ENCODE measurements around the gene AKIRIN2. TPM values are rescaled to one million over a fixed set of nuclear protein-coding genes. Genes with fewer than 3 reads are reported as not detected.

AKIRIN2 gene
- total and polyA plus RNA-seq, 10 of the 15 experiments (the other 5 are each of a cell fraction or from before 2014, with no cell fraction given): 12.7 to 82.2 (median 42.6) TPM

DNA sequence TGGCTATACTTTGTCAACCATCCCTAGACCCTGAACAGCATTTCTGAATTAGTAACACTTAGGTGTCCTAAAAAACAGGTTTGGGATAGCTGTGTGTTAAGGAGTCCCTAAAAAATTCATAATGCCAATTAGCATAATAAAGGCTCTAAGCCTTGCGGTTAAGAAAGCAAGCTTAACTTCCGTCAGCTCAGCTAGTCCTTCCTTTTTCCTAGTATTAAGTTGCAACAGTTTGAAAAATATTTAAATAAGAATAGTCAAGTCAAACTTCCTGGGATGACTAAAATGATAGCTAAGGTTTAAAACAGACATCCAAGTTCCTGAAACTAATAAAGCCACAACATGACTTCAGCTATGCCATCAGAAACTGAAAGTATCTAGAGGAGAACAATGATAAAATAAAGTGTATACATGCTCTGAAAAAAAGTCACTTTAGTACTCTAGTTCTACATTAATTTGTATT is 3.5 kb downstream of the AKIRIN2 start:
- H3K9ac ChIP-seq (ENCODE audit: control insufficient read depth, insufficient read depth, low read length): peak overlapping the region; percentile 98
- H3K36me3 ChIP-seq (ENCODE audit: control insufficient read depth in 2 of 2, insufficient read depth in 2 of 2, low read length in 1 of 2): peaks cover 0 to 6% of the 10 kb centered on the region in 2 experiments; a peak in 2 of 4 replicates
- TF ChIP-seq, protein P1, sequence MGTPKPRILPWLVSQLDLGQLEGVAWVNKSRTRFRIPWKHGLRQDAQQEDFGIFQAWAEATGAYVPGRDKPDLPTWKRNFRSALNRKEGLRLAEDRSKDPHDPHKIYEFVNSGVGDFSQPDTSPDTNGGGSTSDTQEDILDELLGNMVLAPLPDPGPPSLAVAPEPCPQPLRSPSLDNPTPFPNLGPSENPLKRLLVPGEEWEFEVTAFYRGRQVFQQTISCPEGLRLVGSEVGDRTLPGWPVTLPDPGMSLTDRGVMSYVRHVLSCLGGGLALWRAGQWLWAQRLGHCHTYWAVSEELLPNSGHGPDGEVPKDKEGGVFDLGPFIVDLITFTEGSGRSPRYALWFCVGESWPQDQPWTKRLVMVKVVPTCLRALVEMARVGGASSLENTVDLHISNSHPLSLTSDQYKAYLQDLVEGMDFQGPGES (IDR thresholded peaks at IDR 0.05): no peak
- TF ChIP-seq PML (IDR thresholded peaks at IDR 0.05; ENCODE audit: low read length): no peak
- TF ChIP-seq, protein P2, sequence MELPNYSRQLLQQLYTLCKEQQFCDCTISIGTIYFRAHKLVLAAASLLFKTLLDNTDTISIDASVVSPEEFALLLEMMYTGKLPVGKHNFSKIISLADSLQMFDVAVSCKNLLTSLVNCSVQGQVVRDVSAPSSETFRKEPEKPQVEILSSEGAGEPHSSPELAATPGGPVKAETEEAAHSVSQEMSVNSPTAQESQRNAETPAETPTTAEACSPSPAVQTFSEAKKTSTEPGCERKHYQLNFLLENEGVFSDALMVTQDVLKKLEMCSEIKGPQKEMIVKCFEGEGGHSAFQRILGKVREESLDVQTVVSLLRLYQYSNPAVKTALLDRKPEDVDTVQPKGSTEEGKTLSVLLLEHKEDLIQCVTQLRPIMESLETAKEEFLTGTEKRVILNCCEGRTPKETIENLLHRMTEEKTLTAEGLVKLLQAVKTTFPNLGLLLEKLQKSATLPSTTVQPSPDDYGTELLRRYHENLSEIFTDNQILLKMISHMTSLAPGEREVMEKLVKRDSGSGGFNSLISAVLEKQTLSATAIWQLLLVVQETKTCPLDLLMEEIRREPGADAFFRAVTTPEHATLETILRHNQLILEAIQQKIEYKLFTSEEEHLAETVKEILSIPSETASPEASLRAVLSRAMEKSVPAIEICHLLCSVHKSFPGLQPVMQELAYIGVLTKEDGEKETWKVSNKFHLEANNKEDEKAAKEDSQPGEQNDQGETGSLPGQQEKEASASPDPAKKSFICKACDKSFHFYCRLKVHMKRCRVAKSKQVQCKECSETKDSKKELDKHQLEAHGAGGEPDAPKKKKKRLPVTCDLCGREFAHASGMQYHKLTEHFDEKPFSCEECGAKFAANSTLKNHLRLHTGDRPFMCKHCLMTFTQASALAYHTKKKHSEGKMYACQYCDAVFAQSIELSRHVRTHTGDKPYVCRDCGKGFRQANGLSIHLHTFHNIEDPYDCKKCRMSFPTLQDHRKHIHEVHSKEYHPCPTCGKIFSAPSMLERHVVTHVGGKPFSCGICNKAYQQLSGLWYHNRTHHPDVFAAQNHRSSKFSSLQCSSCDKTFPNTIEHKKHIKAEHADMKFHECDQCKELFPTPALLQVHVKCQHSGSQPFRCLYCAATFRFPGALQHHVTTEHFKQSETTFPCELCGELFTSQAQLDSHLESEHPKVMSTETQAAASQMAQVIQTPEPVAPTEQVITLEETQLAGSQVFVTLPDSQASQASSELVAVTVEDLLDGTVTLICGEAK (IDR thresholded peaks at IDR 0.05; ENCODE audit: borderline replicate concordance): peak; percentile 79; the same call in 1 of the 2 replicates
- TF ChIP-seq EP300 (IDR thresholded peaks at IDR 0.05; ENCODE audit: borderline replicate concordance in 1 of 2, control insufficient read depth in 1 of 2, low read depth in 2 of 2, low read length in 2 of 2): no peak
- TF ChIP-seq BRCA1 (IDR thresholded peaks at IDR 0.05; ENCODE audit: low read depth, low read length): no peak
- TF ChIP-seq FOXK2 (IDR thresholded peaks at IDR 0.05): no peak
- TF ChIP-seq, protein P3, sequence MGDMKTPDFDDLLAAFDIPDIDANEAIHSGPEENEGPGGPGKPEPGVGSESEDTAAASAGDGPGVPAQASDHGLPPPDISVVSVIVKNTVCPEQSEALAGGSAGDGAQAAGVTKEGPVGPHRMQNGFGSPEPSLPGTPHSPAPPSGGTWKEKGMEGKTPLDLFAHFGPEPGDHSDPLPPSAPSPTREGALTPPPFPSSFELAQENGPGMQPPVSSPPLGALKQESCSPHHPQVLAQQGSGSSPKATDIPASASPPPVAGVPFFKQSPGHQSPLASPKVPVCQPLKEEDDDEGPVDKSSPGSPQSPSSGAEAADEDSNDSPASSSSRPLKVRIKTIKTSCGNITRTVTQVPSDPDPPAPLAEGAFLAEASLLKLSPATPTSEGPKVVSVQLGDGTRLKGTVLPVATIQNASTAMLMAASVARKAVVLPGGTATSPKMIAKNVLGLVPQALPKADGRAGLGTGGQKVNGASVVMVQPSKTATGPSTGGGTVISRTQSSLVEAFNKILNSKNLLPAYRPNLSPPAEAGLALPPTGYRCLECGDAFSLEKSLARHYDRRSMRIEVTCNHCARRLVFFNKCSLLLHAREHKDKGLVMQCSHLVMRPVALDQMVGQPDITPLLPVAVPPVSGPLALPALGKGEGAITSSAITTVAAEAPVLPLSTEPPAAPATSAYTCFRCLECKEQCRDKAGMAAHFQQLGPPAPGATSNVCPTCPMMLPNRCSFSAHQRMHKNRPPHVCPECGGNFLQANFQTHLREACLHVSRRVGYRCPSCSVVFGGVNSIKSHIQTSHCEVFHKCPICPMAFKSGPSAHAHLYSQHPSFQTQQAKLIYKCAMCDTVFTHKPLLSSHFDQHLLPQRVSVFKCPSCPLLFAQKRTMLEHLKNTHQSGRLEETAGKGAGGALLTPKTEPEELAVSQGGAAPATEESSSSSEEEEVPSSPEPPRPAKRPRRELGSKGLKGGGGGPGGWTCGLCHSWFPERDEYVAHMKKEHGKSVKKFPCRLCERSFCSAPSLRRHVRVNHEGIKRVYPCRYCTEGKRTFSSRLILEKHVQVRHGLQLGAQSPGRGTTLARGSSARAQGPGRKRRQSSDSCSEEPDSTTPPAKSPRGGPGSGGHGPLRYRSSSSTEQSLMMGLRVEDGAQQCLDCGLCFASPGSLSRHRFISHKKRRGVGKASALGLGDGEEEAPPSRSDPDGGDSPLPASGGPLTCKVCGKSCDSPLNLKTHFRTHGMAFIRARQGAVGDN (IDR thresholded peaks at IDR 0.05): no peak
- no peak for TF ChIP-seq YY1 (IDR thresholded peaks at IDR 0.05; ENCODE audit: low read depth, low read length)
- peak; percentile 12; the same call in 1 of the 2 replicates for TF ChIP-seq CREB1 (IDR thresholded peaks at IDR 0.05; ENCODE audit: low read depth)
- no peak for TF ChIP-seq GABPA (IDR thresholded peaks at IDR 0.05; ENCODE audit: low read depth)
- no peak for TF ChIP-seq WRNIP1 (IDR thresholded peaks at IDR 0.05; ENCODE audit: borderline replicate concordance, low read depth, low read length)
- peak; percentile 77 for TF ChIP-seq JUNB (IDR thresholded peaks at IDR 0.05)
- no peak for TF ChIP-seq RCOR1 (conservative IDR thresholded peaks at IDR 0.05; ENCODE audit: low read depth, low read length)

More for the DNA sequence above, 3.5 kb downstream of the AKIRIN2 start:
- Histone ChIP-seq H3K4me3 (peak overlapping the region; percentile 96), H2AFZ (ENCODE audit: control insufficient read depth, low read depth, low read length) (no peak overlapping the region), H3K27me3 (replicated peaks in 1 of 2; ENCODE audit: control insufficient read depth in 2 of 2, insufficient read depth in 2 of 2, low read length in 1 of 2) (no peaks in the 10 kb centered on the region), H3K27ac (ENCODE audit: control insufficient read depth, insufficient read depth) (peak overlapping the region; percentile 97; the same call in 1 of the 2 replicates), H3K4me1 (ENCODE audit: control insufficient read depth, insufficient read depth, low read length) (peaks cover 10% of the 10 kb centered on the region), H3K79me2 (ENCODE audit: control insufficient read depth, insufficient read depth, low read length) (peaks cover 83% of the 10 kb centered on the region), H3K9me3 (replicated peaks; ENCODE audit: control insufficient read depth, insufficient read depth, low read length) (no peaks in the 10 kb centered on the region), H3K4me2 (ENCODE audit: control insufficient read depth, insufficient read depth) (peak overlapping the region; percentile 68), H4K20me1 (ENCODE audit: control insufficient read depth, insufficient read depth) (no peaks in the 10 kb centered on the region)
- DNase-seq (ENCODE audit: low read depth, low spot score): no peak
- CTCF ChIA-PET: interaction anchor here (0.5 to 2.1 kb wide), 18 partner anchors 13 to 256 kb away, joined by 3 to 11 read pairs (median 4); no protein-coding TSS in a partner anchor
- peak; percentile 2; the same call in 1 of the 3 replicates for ATAC-seq
- no TSS peak for BruUV-seq (replicated peaks)
- 0% methylated on average over 2 of the region's 2 CpGs for WGBS (ENCODE audit: insufficient coverage, insufficient replicate concordance, low lambda C conversion rate, missing lambda C conversion rate)
- intact Hi-C loops (cut with micrococcal nuclease; ENCODE audit: unreplicated experiment): loop anchor here (5.0 kb wide), 3 partner anchors 34 to 1174 kb away; no protein-coding TSS in a partner anchor
- in situ Hi-C loops (cut with MboI): no loop called here
- FAIRE-seq: peak; percentile 70
- POLR2A ChIA-PET: interaction anchor here (0.6 to 3.9 kb wide), 16 partner anchors 9 to 1178 kb away, joined by 3 to 28 read pairs (median 4); no protein-coding TSS in a partner anchor
- SMC1A ChIA-PET (ENCODE audit: uncharacterized antibody, unreplicated experiment): interaction anchor here (0.6 to 8.9 kb wide), 42 partner anchors 7 to 1176 kb away, joined by 3 to 83 read pairs (median 5); partner anchors contain the start of genes ORC3 and RARS2
- RAD21 ChIA-PET (ENCODE audit: unreplicated experiment): interaction anchor here (0.7 to 4.3 kb wide), 23 partner anchors 9 to 1172 kb away, joined by 3 to 54 read pairs (median 7); no protein-coding TSS in a partner anchor

Measured in GM12878 (cell line).